SHP77 (cell line): ENCODE data around the gene SMCO2.

Experiments
- DNase-seq, 2 experiments: peaks; one replicate each; lab custom pipeline; 2025; lab: John Stamatoyannopoulos, UW

SMCO2 gene

GRCh38 chr12:27500546-27500945 lies 54.0 kb downstream of the SMCO2 start:
- no peak for DNase-seq

GRCh38 chr12:27502021-27502435 lies 55.5 kb downstream of the SMCO2 start:
- DNase-seq, result no peak

GRCh38 chr12:27504507-27504906 lies 58.0 kb downstream of the SMCO2 start:
- no peak for DNase-seq

- DNase-seq, result no peak
Observed at GRCh38 chr12:27505109-27505508, 58.6 kb downstream of the SMCO2 start.

GRCh38 chr12:27505761-27506160 lies 59.2 kb downstream of the SMCO2 start:
- DNase-seq, result peak in 1 of 2 experiments; percentile 6

- DNase-seq, result no peak
Observed at GRCh38 chr12:27506645-27507189, 60.2 kb downstream of the SMCO2 start.

- DNase-seq, result no peak
Observed at GRCh38 chr12:27508736-27509431, 62.3 kb downstream of the SMCO2 start.

- no peak for DNase-seq
Observed at GRCh38 chr12:27511031-27511722, 64.6 kb downstream of the SMCO2 start.

GRCh38 chr12:27511723-27512045 lies 65.1 kb downstream of the SMCO2 start:
- DNase-seq, result no peak

GRCh38 chr12:27513155-27513824 lies 66.8 kb downstream of the SMCO2 start:
- no peak for DNase-seq

- DNase-seq, result no peak
Observed at GRCh38 chr12:27515671-27516070, 69.1 kb downstream of the SMCO2 start.

- no peak for DNase-seq
Observed at GRCh38 chr12:27516625-27517024, 70.1 kb downstream of the SMCO2 start.

- no peak for DNase-seq
Observed at GRCh38 chr12:27517546-27517945, 71.0 kb downstream of the SMCO2 start.

- no peak for DNase-seq
Observed at GRCh38 chr12:27517961-27518665, 71.6 kb downstream of the SMCO2 start.

- peak; percentile 44 to 81 for DNase-seq
Observed at GRCh38 chr12:27521066-27521465, 74.5 kb downstream of the SMCO2 start.

GRCh38 chr12:27521981-27522380 lies 75.4 kb downstream of the SMCO2 start:
- no peak for DNase-seq

- no peak for DNase-seq
Observed at GRCh38 chr12:27523305-27523641, 76.7 kb downstream of the SMCO2 start.

- DNase-seq, result peak; percentile 97 to 99
Observed at GRCh38 chr12:27523642-27524493, 77.3 kb downstream of the SMCO2 start, which contains the start of gene PPFIBP1. PPFIBP1 (plus strand) TSS chr12:27524206; CDS start chr12:27633397, 109,191 bp downstream.

- no peak for DNase-seq
Observed at GRCh38 chr12:27524494-27524835, 77.9 kb downstream of the SMCO2 start.

- peak in 1 of 2 experiments; percentile 19 for DNase-seq
Observed at GRCh38 chr12:27524839-27525753, 78.6 kb downstream of the SMCO2 start.
